ENCODE results near the gene ABCC11.

GRCh38 chr16:48155926-48156789 lies 91.2 kb downstream of the ABCC11 start, which contains the start of gene ABCC12:
- TF ChIP-seq CTCF (conservative IDR thresholded peaks at IDR 0.05) (0 out of 2 replicates have a peak, but pooled peaks have one; percentile 36), ZFX (IDR thresholded peaks at IDR 0.05) (no peak)
